Measurements from ENCODE around the gene MBNL1. TPM values are rescaled to one million over a fixed set of nuclear protein-coding genes. Genes with fewer than 3 reads are reported as not detected.

MBNL1 gene
- total RNA-seq, 2 experiments from 2014 or later: 446 to 447 TPM

GRCh38 chr3:152309031-152309430, 40.3 kb downstream of the MBNL1 start:
- Mint-ChIP-seq H3K4me3 (no peak overlapping the region), H3K27me3 (no peaks in the 10 kb centered on the region), H3K27ac (no peak overlapping the region), H3K36me3 (peaks cover 24% of the 10 kb centered on the region), H3K9me3 (no peaks in the 10 kb centered on the region), H3K4me1 (peaks cover 40% of the 10 kb centered on the region)
- POLR2A ChIA-PET: interaction anchor here (1.2 kb wide), 1 partner anchor 9 kb away, joined by 4 read pairs; no protein-coding TSS in a partner anchor
- no peak for DNase-seq
- no peak for ATAC-seq (ENCODE audit: low read depth)

- ATAC-seq (ENCODE audit: low read depth) (peak; percentile 48), DNase-seq (no peak)
- POLR2A ChIA-PET: interaction anchor here (0.9 to 1.2 kb wide), 2 partner anchors 10 to 23 kb away, joined by 4 read pairs; no protein-coding TSS in a partner anchor
- H3K4me1 Mint-ChIP-seq: peaks cover 43% of the 10 kb centered on the region
- peaks cover 26% of the 10 kb centered on the region for H3K36me3 Mint-ChIP-seq
- no peaks in the 10 kb centered on the region for H3K9me3 Mint-ChIP-seq
- H3K4me3 Mint-ChIP-seq: no peak overlapping the region
- no peak overlapping the region for H3K27ac Mint-ChIP-seq
- no peaks in the 10 kb centered on the region for H3K27me3 Mint-ChIP-seq
Measured at GRCh38 chr3:152309535-152310307, 41.0 kb downstream of the MBNL1 start.

- H3K27ac Mint-ChIP-seq: no peak overlapping the region
- H3K27me3 Mint-ChIP-seq: no peaks in the 10 kb centered on the region
- H3K4me3 Mint-ChIP-seq: no peak overlapping the region
- ATAC-seq (ENCODE audit: low read depth) (no peak), DNase-seq (no peak)
- POLR2A ChIA-PET: interaction anchor here (0.6 kb wide), 1 partner anchor 61 kb away, joined by 5 read pairs; no protein-coding TSS in a partner anchor
- peaks cover 34% of the 10 kb centered on the region for H3K36me3 Mint-ChIP-seq
- peaks cover 43% of the 10 kb centered on the region for H3K4me1 Mint-ChIP-seq
- no peaks in the 10 kb centered on the region for H3K9me3 Mint-ChIP-seq
Measured at GRCh38 chr3:152313430-152313829, 44.7 kb downstream of the MBNL1 start.

GRCh38 chr3:152313914-152314313, 45.2 kb downstream of the MBNL1 start:
- Mint-ChIP-seq H3K36me3 (peaks cover 31% of the 10 kb centered on the region), H3K27me3 (no peaks in the 10 kb centered on the region), H3K4me3 (no peak overlapping the region), H3K9me3 (no peaks in the 10 kb centered on the region), H3K27ac (no peak overlapping the region), H3K4me1 (peaks cover 40% of the 10 kb centered on the region)
- DNase-seq: no peak
- ATAC-seq (ENCODE audit: low read depth): no peak
- POLR2A ChIA-PET: interaction anchor here (0.6 kb wide), 1 partner anchor 61 kb away, joined by 5 read pairs; no protein-coding TSS in a partner anchor

- no peak for DNase-seq
- Mint-ChIP-seq H3K27ac (no peak overlapping the region), H3K36me3 (peaks cover 34% of the 10 kb centered on the region), H3K9me3 (no peaks in the 10 kb centered on the region), H3K4me1 (peaks cover 40% of the 10 kb centered on the region), H3K27me3 (no peaks in the 10 kb centered on the region), H3K4me3 (no peak overlapping the region)
- no peak for ATAC-seq (ENCODE audit: low read depth)
- POLR2A ChIA-PET: interaction anchor here (1.3 kb wide), 1 partner anchor 11 kb away, joined by 3 read pairs; no protein-coding TSS in a partner anchor
Measured at GRCh38 chr3:152314677-152315353, 46.1 kb downstream of the MBNL1 start.

- no peak overlapping the region for H3K27ac Mint-ChIP-seq
- peaks cover 42% of the 10 kb centered on the region for H3K4me1 Mint-ChIP-seq
- H3K4me3 Mint-ChIP-seq: no peak overlapping the region
- ATAC-seq (ENCODE audit: low read depth): no peak
- peaks cover 32% of the 10 kb centered on the region for H3K36me3 Mint-ChIP-seq
- no peaks in the 10 kb centered on the region for H3K9me3 Mint-ChIP-seq
- POLR2A ChIA-PET: interaction anchor here (1.2 to 1.3 kb wide), 2 partner anchors 12 to 19 kb away, joined by 3 read pairs; no protein-coding TSS in a partner anchor
- no peak for DNase-seq
- no peaks in the 10 kb centered on the region for H3K27me3 Mint-ChIP-seq
Measured at GRCh38 chr3:152315623-152316022, 46.9 kb downstream of the MBNL1 start.

GRCh38 chr3:152316318-152316717, 47.6 kb downstream of the MBNL1 start:
- POLR2A ChIA-PET: interaction anchor here (1.2 to 1.3 kb wide), 2 partner anchors 13 to 19 kb away, joined by 3 read pairs; no protein-coding TSS in a partner anchor
- Mint-ChIP-seq H3K36me3 (peaks cover 32% of the 10 kb centered on the region), H3K27ac (no peak overlapping the region), H3K27me3 (no peaks in the 10 kb centered on the region), H3K4me3 (no peak overlapping the region), H3K9me3 (no peaks in the 10 kb centered on the region), H3K4me1 (peaks cover 48% of the 10 kb centered on the region)
- DNase-seq (no peak), ATAC-seq (ENCODE audit: low read depth) (no peak)

GRCh38 chr3:152317184-152317583, 48.5 kb downstream of the MBNL1 start:
- no peak overlapping the region for H3K4me3 Mint-ChIP-seq
- no peaks in the 10 kb centered on the region for H3K27me3 Mint-ChIP-seq
- DNase-seq: no peak
- H3K9me3 Mint-ChIP-seq: no peaks in the 10 kb centered on the region
- H3K36me3 Mint-ChIP-seq: peaks cover 32% of the 10 kb centered on the region
- no peak for ATAC-seq (ENCODE audit: low read depth)
- no peak overlapping the region for H3K27ac Mint-ChIP-seq
- POLR2A ChIA-PET: interaction anchor here (0.6 kb wide), 1 partner anchor 23 kb away, joined by 5 read pairs; no protein-coding TSS in a partner anchor
- H3K4me1 Mint-ChIP-seq: peaks cover 54% of the 10 kb centered on the region

GRCh38 chr3:152317956-152318355, 49.2 kb downstream of the MBNL1 start:
- peaks cover 30% of the 10 kb centered on the region for H3K36me3 Mint-ChIP-seq
- no peak overlapping the region for H3K4me3 Mint-ChIP-seq

GRCh38 chr3:152318512-152318911, 49.8 kb downstream of the MBNL1 start:
- H3K36me3 Mint-ChIP-seq: peaks cover 29% of the 10 kb centered on the region
- no peak overlapping the region for H3K27ac Mint-ChIP-seq
- no peaks in the 10 kb centered on the region for H3K9me3 Mint-ChIP-seq
- no peak overlapping the region for H3K4me3 Mint-ChIP-seq
- DNase-seq: no peak
- no peak for ATAC-seq (ENCODE audit: low read depth)
- H3K4me1 Mint-ChIP-seq: peaks cover 56% of the 10 kb centered on the region
- no peaks in the 10 kb centered on the region for H3K27me3 Mint-ChIP-seq
- POLR2A ChIA-PET: no interaction called here

More at GRCh38 chr3:152317956-152318355, 49.2 kb downstream of the MBNL1 start:
- Mint-ChIP-seq H3K4me1 (peaks cover 58% of the 10 kb centered on the region), H3K27me3 (no peaks in the 10 kb centered on the region), H3K27ac (no peak overlapping the region), H3K9me3 (no peaks in the 10 kb centered on the region)
- ATAC-seq (ENCODE audit: low read depth) (no peak), DNase-seq (no peak)
- POLR2A ChIA-PET: no interaction called here

GRCh38 chr3:152319256-152319655, 50.5 kb downstream of the MBNL1 start:
- Mint-ChIP-seq H3K4me3 (no peak overlapping the region), H3K27me3 (no peaks in the 10 kb centered on the region), H3K27ac (no peak overlapping the region), H3K4me1 (peaks cover 60% of the 10 kb centered on the region), H3K36me3 (peaks cover 29% of the 10 kb centered on the region), H3K9me3 (no peaks in the 10 kb centered on the region)
- ATAC-seq (ENCODE audit: low read depth) (no peak), DNase-seq (no peak)
- POLR2A ChIA-PET: no interaction called here

- POLR2A ChIA-PET: no interaction called here
- Mint-ChIP-seq H3K27me3 (no peaks in the 10 kb centered on the region), H3K4me1 (peaks cover 56% of the 10 kb centered on the region), H3K9me3 (no peaks in the 10 kb centered on the region), H3K27ac (peak overlapping the region; percentile 36), H3K36me3 (peaks cover 25% of the 10 kb centered on the region), H3K4me3 (peak overlapping the region; percentile 10)
- ATAC-seq (ENCODE audit: low read depth): no peak
- DNase-seq: no peak
Measured at GRCh38 chr3:152319831-152320617, 51.3 kb downstream of the MBNL1 start.

Data from activated naive CD8-positive, alpha-beta T cell treated with anti-CD3 and anti-CD28 coated beads, Interleukin-2, amount 10 ng/mL, durations not matched to agents 7 days and 5 days (primary cell).